Fibroblast of the aortic adventitia (primary cell): ENCODE measurements around the gene GMPS. TPM values are rescaled to one million over a fixed set of nuclear protein-coding genes. Genes with fewer than 3 reads are reported as not detected.

ENCODE experiments used
- DNase-seq: peaks from one replicate; pipeline ENCODE4 v3.0.0-alpha.2; 2010; ENCODE audit warnings: low read depth
- H3K4me3 ChIP-seq: 2 replicates; pipeline ENCODE4 v1.5.1; 2011; ENCODE audit warnings: low read depth, mild to moderate bottlenecking, control low read depth, low read length, moderate library complexity
- CTCF ChIP-seq: IDR thresholded peaks from 2 replicates; pipeline ENCODE4 v1.5.1; 2011; ENCODE audit warnings: mild to moderate bottlenecking, low read length, control low read depth, inconsistent platforms; ENCODE audit not compliant: insufficient read depth
- total RNA-seq: library from RNA; depleted of rRNA; stranded (reverse); fragments of >200 nt; gene quantifications from 2 replicates; pipeline ENCODE4 v1.2.3, GENCODE V29; 2012; ENCODE audit warnings: low replicate concordance

GMPS gene
- total RNA-seq, 1 donor, result 87.5 TPM

- DNase-seq, result no peak
- TF ChIP-seq CTCF, result no peak
- no peak overlapping the region for H3K4me3 ChIP-seq
These were observed 7.2 kb upstream of the GMPS start for GRCh38 chr3:155863072-155863784.

- no peak for DNase-seq
- peak overlapping the region; percentile 67 for H3K4me3 ChIP-seq
- no peak for TF ChIP-seq CTCF
These were observed 759 bp upstream of the GMPS start for GRCh38 chr3:155869691-155870090.

- TF ChIP-seq CTCF, result no peak
- DNase-seq, result no peak
- H3K4me3 ChIP-seq, result peak overlapping the region; percentile 89
These were observed 695 bp downstream of the GMPS start for GRCh38 chr3:155870945-155871745.

- TF ChIP-seq CTCF, result no peak
- H3K4me3 ChIP-seq, result peak overlapping the region; percentile 89
- peak; percentile 33 for DNase-seq
These were observed 1.3 kb downstream of the GMPS start for GRCh38 chr3:155871746-155872158.

- DNase-seq, result no peak
- peak overlapping the region; percentile 28 for H3K4me3 ChIP-seq
- TF ChIP-seq CTCF, result no peak
These were observed 2.6 kb downstream of the GMPS start for GRCh38 chr3:155872904-155873646.

GRCh38 chr3:155876037-155876436, 5.6 kb downstream of the GMPS start:
- DNase-seq, result no peak
- no peak for TF ChIP-seq CTCF
- no peak overlapping the region for H3K4me3 ChIP-seq
